Lung microvascular endothelial cell (primary cell): ENCODE data around the gene TMED8. TPM values are rescaled to one million over a fixed set of nuclear protein-coding genes. Genes with fewer than 3 reads are reported as not detected.
"Not testable (repeated sequence)": the region's sequence is repeated elsewhere in the genome, so short reads cannot be mapped to it uniquely, and the experiment has no call there.

Experiments used
- DNase-seq, 2 donors: peaks; one replicate each; pipeline versions ENCODE4 v3.0.0 to v3.0.0-alpha.2; 2010; ENCODE audit warnings: low read depth in 2 of 2
- total RNA-seq: library from RNA; depleted of rRNA; stranded (reverse); fragments of >200 nt; gene quantifications from 2 replicates; pipeline ENCODE4 v1.2.1, GENCODE V29; 2014

Gene TMED8
- total RNA-seq, 1 donor from 2014 or later, result 9.7 TPM

GRCh38 chr14:77322951-77323350, 53.9 kb downstream of the TMED8 start:
- no peak for DNase-seq

- no peak for DNase-seq
Observed at GRCh38 chr14:77322250-77322902, 54.5 kb downstream of the TMED8 start.

GRCh38 chr14:77320238-77320935, 56.5 kb downstream of the TMED8 start, which contains the start of gene POMT2:
Gene POMT2, minus strand, starts transcription at chr14:77320883. Its CDS starts 202 bp downstream, at chr14:77320681.
- peak; percentile 91 to 93 for DNase-seq

GRCh38 chr14:77319422-77319821, 57.5 kb downstream of the TMED8 start:
- peak in 1 of 2 donors; percentile 23 for DNase-seq

GRCh38 chr14:77318756-77319155, 58.1 kb downstream of the TMED8 start:
- DNase-seq, result not testable (repeated sequence)

- no peak for DNase-seq
Observed at GRCh38 chr14:77318006-77318553, 58.8 kb downstream of the TMED8 start.

GRCh38 chr14:77316872-77317301, 60.0 kb downstream of the TMED8 start:
- DNase-seq, result no peak

- DNase-seq, result no peak
Observed at GRCh38 chr14:77316195-77316505, 60.7 kb downstream of the TMED8 start.

- DNase-seq, result no peak
Observed at GRCh38 chr14:77314539-77315457, 62.1 kb downstream of the TMED8 start.

- peak in 1 of 2 donors; percentile 63 for DNase-seq
Observed at GRCh38 chr14:77314043-77314442, 62.9 kb downstream of the TMED8 start.

GRCh38 chr14:77313371-77313770, 63.5 kb downstream of the TMED8 start:
- DNase-seq, result no peak

- no peak for DNase-seq
Observed at GRCh38 chr14:77311217-77311616, 65.7 kb downstream of the TMED8 start.

- no peak for DNase-seq
Observed at GRCh38 chr14:77310026-77310425, 66.9 kb downstream of the TMED8 start.

GRCh38 chr14:77309131-77309530, 67.8 kb downstream of the TMED8 start:
- peak in 1 of 2 donors; percentile 33 for DNase-seq

- peak in 1 of 2 donors; percentile 55 for DNase-seq
Observed at GRCh38 chr14:77306851-77307496, 69.9 kb downstream of the TMED8 start.

GRCh38 chr14:77306416-77306815, 70.5 kb downstream of the TMED8 start:
- DNase-seq, result no peak

- no peak for DNase-seq
Observed at GRCh38 chr14:77305696-77306095, 71.2 kb downstream of the TMED8 start.

GRCh38 chr14:77303417-77304156, 73.3 kb downstream of the TMED8 start:
- peak; percentile 70 to 96 for DNase-seq

GRCh38 chr14:77302926-77303325, 74.0 kb downstream of the TMED8 start:
- peak in 1 of 2 donors; percentile 76 for DNase-seq

- DNase-seq, result peak; percentile 87 to 89
Observed at GRCh38 chr14:77301103-77301502, 75.8 kb downstream of the TMED8 start.
